ENCODE data around the gene RADIL.

DNA sequence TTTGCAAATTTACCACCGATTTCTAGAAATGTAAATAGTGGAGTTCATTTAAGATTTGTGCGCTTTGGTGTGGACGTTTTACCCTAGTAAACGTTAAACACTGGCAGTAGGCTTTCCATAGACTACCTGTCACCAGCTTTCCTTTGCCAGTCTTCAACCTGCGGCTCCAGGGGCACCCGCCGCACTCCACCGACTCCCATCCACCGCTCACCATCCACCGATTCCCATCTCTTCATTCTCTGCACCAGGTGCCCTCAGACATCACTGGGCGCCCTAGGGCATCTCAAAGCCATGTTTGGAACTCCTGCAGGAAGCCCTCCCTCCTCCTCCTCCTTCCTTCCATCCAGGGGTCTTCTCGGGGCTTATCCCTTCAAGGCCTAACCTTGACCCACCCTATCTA, 109.5 kb downstream of the RADIL start:
- TF ChIP-seq, protein P1, sequence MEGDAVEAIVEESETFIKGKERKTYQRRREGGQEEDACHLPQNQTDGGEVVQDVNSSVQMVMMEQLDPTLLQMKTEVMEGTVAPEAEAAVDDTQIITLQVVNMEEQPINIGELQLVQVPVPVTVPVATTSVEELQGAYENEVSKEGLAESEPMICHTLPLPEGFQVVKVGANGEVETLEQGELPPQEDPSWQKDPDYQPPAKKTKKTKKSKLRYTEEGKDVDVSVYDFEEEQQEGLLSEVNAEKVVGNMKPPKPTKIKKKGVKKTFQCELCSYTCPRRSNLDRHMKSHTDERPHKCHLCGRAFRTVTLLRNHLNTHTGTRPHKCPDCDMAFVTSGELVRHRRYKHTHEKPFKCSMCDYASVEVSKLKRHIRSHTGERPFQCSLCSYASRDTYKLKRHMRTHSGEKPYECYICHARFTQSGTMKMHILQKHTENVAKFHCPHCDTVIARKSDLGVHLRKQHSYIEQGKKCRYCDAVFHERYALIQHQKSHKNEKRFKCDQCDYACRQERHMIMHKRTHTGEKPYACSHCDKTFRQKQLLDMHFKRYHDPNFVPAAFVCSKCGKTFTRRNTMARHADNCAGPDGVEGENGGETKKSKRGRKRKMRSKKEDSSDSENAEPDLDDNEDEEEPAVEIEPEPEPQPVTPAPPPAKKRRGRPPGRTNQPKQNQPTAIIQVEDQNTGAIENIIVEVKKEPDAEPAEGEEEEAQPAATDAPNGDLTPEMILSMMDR (conservative IDR thresholded peaks at IDR 0.05; ENCODE audit: low read depth, low read length) = no peak
- no peak for TF ChIP-seq EZH2 (IDR thresholded peaks at IDR 0.05; ENCODE audit: borderline replicate concordance, low read depth, low read length, poor library complexity, severe bottlenecking)
